Measurements from ENCODE around the gene EPB41L1.

Gene EPB41L1

GRCh38 chr20:36279776-36280175 is 125.2 kb downstream of the EPB41L1 start:
- no peak for DNase-seq (ENCODE audit: low read depth, low spot score)

- DNase-seq (ENCODE audit: low read depth, low spot score): no peak
These were observed 127.3 kb downstream of the EPB41L1 start for GRCh38 chr20:36281785-36282380.

Data from brain pericyte (primary cell).